ENCODE data around the gene ENHO.

Gene ENHO

DNA sequence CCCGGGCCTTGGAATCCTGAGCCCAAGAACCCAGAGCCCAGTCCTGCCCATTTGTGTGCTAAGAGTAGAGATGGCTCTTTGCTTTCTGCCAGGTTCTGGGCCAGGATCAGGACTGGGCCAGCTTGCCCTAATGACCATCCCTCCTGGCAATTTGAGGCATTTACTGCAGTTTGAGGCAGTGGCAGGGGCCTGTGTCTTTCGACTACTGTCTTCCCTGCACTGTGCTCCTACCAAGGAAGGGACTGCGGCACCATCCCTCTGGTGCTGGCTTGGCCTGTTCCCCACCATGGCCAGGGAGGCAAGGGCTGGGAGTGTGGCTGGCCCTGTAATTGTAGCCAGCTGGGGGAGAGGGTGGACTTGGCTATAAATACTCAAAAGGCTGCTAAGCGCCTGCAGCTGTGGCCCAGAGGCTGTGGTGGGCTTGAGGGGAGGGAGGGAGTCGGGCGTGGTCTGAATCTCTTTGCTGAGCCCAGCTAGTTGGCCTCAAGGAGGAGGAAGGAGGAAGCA is 4.6 kb downstream of the ENHO start:
- H3K27me3 ChIP-seq (replicated peaks; ENCODE audit: control insufficient read depth, insufficient read depth, low read length): peaks cover 7% of the 10 kb centered on the region
- no peak for DNase-seq (ENCODE audit: extremely low read depth, insufficient read length)
- no peak overlapping the region for H3K4me3 ChIP-seq (replicated peaks; ENCODE audit: low read depth, low read length)
- H3K36me3 ChIP-seq (ENCODE audit: control insufficient read depth, insufficient read depth, low read length): no peaks in the 10 kb centered on the region
- TF ChIP-seq, protein P1, sequence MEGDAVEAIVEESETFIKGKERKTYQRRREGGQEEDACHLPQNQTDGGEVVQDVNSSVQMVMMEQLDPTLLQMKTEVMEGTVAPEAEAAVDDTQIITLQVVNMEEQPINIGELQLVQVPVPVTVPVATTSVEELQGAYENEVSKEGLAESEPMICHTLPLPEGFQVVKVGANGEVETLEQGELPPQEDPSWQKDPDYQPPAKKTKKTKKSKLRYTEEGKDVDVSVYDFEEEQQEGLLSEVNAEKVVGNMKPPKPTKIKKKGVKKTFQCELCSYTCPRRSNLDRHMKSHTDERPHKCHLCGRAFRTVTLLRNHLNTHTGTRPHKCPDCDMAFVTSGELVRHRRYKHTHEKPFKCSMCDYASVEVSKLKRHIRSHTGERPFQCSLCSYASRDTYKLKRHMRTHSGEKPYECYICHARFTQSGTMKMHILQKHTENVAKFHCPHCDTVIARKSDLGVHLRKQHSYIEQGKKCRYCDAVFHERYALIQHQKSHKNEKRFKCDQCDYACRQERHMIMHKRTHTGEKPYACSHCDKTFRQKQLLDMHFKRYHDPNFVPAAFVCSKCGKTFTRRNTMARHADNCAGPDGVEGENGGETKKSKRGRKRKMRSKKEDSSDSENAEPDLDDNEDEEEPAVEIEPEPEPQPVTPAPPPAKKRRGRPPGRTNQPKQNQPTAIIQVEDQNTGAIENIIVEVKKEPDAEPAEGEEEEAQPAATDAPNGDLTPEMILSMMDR (IDR thresholded peaks at IDR 0.05; ENCODE audit: insufficient read depth, low read length, poor library complexity, severe bottlenecking): no peak

DNA sequence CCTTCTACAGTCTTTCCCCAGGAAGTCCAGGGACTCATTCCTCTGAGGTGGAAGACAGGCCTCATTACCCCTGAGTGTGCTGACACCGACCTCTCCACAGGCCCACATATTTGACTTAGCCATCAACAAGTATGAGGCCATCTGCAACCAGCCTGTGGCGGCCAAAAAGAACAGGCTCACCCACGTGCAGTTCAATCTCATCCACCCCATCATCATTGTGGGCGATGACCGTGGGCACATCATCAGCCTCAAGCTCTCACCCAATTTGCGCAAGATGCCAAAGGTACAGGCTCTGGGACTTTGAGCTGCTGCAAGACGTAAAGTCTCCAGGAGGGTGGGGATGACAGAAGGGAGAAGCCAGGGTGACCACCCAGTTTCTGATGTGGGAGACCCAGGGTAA is 5.6 kb downstream of the ENHO start:
- H3K27me3 ChIP-seq (replicated peaks; ENCODE audit: control insufficient read depth, insufficient read depth, low read length): peaks cover 4% of the 10 kb centered on the region
- H3K4me3 ChIP-seq (replicated peaks; ENCODE audit: low read depth, low read length): no peak overlapping the region
- DNase-seq (ENCODE audit: extremely low read depth, insufficient read length): no peak
- TF ChIP-seq, protein P1 (IDR thresholded peaks at IDR 0.05; ENCODE audit: insufficient read depth, low read length, poor library complexity, severe bottlenecking): no peak
- H3K36me3 ChIP-seq (ENCODE audit: control insufficient read depth, insufficient read depth, low read length): no peaks in the 10 kb centered on the region

DNA sequence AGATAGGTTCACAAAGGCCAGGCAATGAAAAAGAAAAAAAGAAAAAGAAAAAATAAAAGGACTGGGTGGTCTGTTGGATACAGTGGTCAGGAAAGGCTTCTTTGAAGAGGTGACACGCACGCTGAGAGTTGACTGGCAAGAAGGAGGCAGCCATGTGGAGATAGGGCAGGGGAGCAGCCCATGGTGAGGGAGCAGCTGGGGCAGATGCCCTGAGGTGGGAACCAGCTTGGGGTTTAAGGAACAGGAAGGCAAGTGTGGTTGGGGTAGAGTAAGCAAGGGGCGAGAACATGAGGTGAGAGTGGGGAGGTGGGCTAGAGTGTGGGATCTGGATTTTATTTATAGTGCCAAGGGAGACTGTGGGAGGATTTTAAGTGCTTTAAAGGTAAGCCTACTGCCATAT is 6.8 kb downstream of the ENHO start:
- Histone ChIP-seq H3K36me3 (ENCODE audit: control insufficient read depth, insufficient read depth, low read length) (no peaks in the 10 kb centered on the region), H3K4me3 (replicated peaks; ENCODE audit: low read depth, low read length) (no peak overlapping the region), H3K27me3 (replicated peaks; ENCODE audit: control insufficient read depth, insufficient read depth, low read length) (peaks cover 5% of the 10 kb centered on the region)
- DNase-seq (ENCODE audit: extremely low read depth, insufficient read length): no peak
- TF ChIP-seq, protein P1 (IDR thresholded peaks at IDR 0.05; ENCODE audit: insufficient read depth, low read length, poor library complexity, severe bottlenecking): no peak

DNA sequence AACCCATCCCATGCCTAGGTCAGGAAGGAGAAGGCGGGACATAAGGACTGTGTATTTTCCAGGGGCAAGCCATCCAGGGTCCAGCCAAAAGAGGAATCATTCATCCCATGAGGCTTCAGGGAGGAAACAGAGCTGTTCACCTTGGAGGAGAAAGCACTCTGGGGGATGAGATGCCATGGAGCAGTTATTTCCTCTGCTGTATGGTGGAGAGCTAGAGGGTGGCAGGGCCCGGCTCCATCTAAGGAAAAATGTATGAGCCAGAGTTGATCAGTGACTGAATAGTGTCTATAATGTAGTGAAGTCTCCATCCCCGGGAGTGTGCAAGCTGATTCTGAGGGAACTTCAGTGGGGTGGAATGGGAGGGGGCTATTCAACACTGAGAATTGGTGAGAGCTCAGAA is 8.0 kb downstream of the ENHO start:
- H3K4me3 ChIP-seq (replicated peaks; ENCODE audit: low read depth, low read length): no peak overlapping the region
- no peak for DNase-seq (ENCODE audit: extremely low read depth, insufficient read length)
- TF ChIP-seq, protein P1 (IDR thresholded peaks at IDR 0.05; ENCODE audit: insufficient read depth, low read length, poor library complexity, severe bottlenecking): no peak
- peaks cover 6% of the 10 kb centered on the region for H3K27me3 ChIP-seq (replicated peaks; ENCODE audit: control insufficient read depth, insufficient read depth, low read length)
- H3K36me3 ChIP-seq (ENCODE audit: control insufficient read depth, insufficient read depth, low read length): no peaks in the 10 kb centered on the region

DNA sequence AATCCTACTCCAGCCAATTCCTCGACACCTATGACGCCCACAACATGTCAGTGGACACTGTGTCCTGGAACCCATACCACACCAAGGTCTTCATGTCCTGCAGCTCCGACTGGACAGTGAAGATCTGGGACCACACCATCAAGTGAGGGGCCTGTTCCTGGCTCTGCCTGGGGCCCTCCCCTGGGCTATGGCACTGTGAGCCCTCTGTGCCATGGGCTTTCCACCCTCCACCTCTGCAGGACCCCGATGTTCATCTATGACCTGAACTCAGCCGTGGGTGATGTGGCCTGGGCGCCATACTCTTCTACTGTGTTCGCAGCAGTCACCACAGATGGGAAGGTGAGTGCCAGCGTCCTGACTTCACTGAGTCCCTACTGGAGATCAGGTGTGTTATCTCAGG is 8.4 kb downstream of the ENHO start:
- no peak for DNase-seq (ENCODE audit: extremely low read depth, insufficient read length)
- Histone ChIP-seq H3K27me3 (replicated peaks; ENCODE audit: control insufficient read depth, insufficient read depth, low read length) (peaks cover 3% of the 10 kb centered on the region), H3K4me3 (replicated peaks; ENCODE audit: low read depth, low read length) (no peak overlapping the region), H3K36me3 (ENCODE audit: control insufficient read depth, insufficient read depth, low read length) (no peaks in the 10 kb centered on the region)
- TF ChIP-seq, protein P1 (IDR thresholded peaks at IDR 0.05; ENCODE audit: insufficient read depth, low read length, poor library complexity, severe bottlenecking): no peak

All from GM06990 (cell line).